Trophoblast cell (in vitro differentiated cells and primary cell): ENCODE results near the gene POLE.

Experiments
- DNase-seq, 2 donors: peaks; one replicate each; pipeline ENCODE4 v3.0.0-alpha.2; 2016
- H2AFZ ChIP-seq: 2 replicates; pipeline ENCODE4 v1.6.1; 2013; ENCODE audit warnings: low read length, moderate library complexity, mild to moderate bottlenecking; ENCODE audit not compliant: insufficient read depth, poor library complexity
- H2AK5ac ChIP-seq: 2 replicates; pipeline ENCODE4 v1.6.1; 2013; ENCODE audit warnings: mild to moderate bottlenecking, low read length
- H2BK120ac ChIP-seq: 2 replicates; pipeline ENCODE4 v1.6.1; 2013; ENCODE audit warnings: low read length, mild to moderate bottlenecking, moderate library complexity; ENCODE audit not compliant: insufficient read depth, poor library complexity
- H2BK12ac ChIP-seq: 2 replicates; pipeline ENCODE4 v1.6.1; 2013; ENCODE audit warnings: mild to moderate bottlenecking, low read length, moderate library complexity
- H2BK5ac ChIP-seq: 2 replicates; pipeline ENCODE4 v1.6.1; 2013; ENCODE audit warnings: low read length, low read depth, moderate library complexity, mild to moderate bottlenecking; ENCODE audit not compliant: poor library complexity
- H3K14ac ChIP-seq: 2 replicates; pipeline ENCODE4 v1.6.1; 2013; ENCODE audit warnings: mild to moderate bottlenecking, low read length
- H3K18ac ChIP-seq: 2 replicates; pipeline ENCODE4 v1.6.1; 2013; ENCODE audit warnings: mild to moderate bottlenecking, low read length
- H3K23ac ChIP-seq: 2 replicates; pipeline ENCODE4 v1.6.1; 2013; ENCODE audit warnings: low read length
- H3K27ac ChIP-seq: 2 replicates; pipeline ENCODE4 v1.5.1; 2013; ENCODE audit warnings: low read depth, mild to moderate bottlenecking, inconsistent platforms, low read length, moderate library complexity
- H3K27me3 ChIP-seq: 2 replicates; pipeline ENCODE4 v1.6.1; 2013; ENCODE audit warnings: inconsistent platforms, mild to moderate bottlenecking, low read length, moderate library complexity; ENCODE audit not compliant: insufficient read depth
- H3K36me3 ChIP-seq, 2 experiments: 1 replicate in 1 of 2; 2 replicates in 1 of 2; pipeline ENCODE4 v1.6.1; 2013; ENCODE audit warnings: low read length in 2 of 2, mild to moderate bottlenecking in 2 of 2, moderate library complexity in 1 of 2; ENCODE audit not compliant: insufficient read depth in 2 of 2, control insufficient read depth in 1 of 2
- H3K4ac ChIP-seq: 2 replicates; pipeline ENCODE4 v1.6.1; 2013; ENCODE audit warnings: low read depth, mild to moderate bottlenecking, low read length, moderate library complexity
- H3K4me1 ChIP-seq, 2 experiments: 1 replicate in 1 of 2; 2 replicates in 1 of 2; pipeline ENCODE4 v1.6.1; 2013; ENCODE audit warnings: low read length in 2 of 2, mild to moderate bottlenecking in 2 of 2, moderate library complexity in 1 of 2; ENCODE audit not compliant: insufficient read depth in 2 of 2, control insufficient read depth in 1 of 2
- H3K4me2 ChIP-seq: 2 replicates; pipeline ENCODE4 v1.6.1; 2013; ENCODE audit warnings: inconsistent platforms, mild to moderate bottlenecking, low read length, moderate library complexity
- H3K4me3 ChIP-seq: 2 replicates; pipeline ENCODE4 v1.5.1; 2013; ENCODE audit warnings: mild to moderate bottlenecking, low read depth, low read length, inconsistent platforms
- H3K79me1 ChIP-seq: one replicate; pipeline ENCODE4 v1.6.1; 2013; ENCODE audit warnings: low read length
- H3K79me2 ChIP-seq: 2 replicates; pipeline ENCODE4 v1.6.1; 2013; ENCODE audit warnings: low read length, mild to moderate bottlenecking; ENCODE audit not compliant: control insufficient read depth, insufficient read depth, poor library complexity
- H3K9ac ChIP-seq: 2 replicates; pipeline ENCODE4 v1.6.1; 2013; ENCODE audit warnings: mild to moderate bottlenecking, low read length
- H3K9me3 ChIP-seq: 2 replicates; pipeline ENCODE4 v1.6.1; 2013; ENCODE audit warnings: low read depth, mild to moderate bottlenecking, control low read depth, inconsistent platforms, low read length; ENCODE audit not compliant: insufficient read depth
- H4K12ac ChIP-seq: 2 replicates; pipeline ENCODE4 v1.6.1; 2013; ENCODE audit warnings: low read depth, mild to moderate bottlenecking, low read length, moderate library complexity
- H4K8ac ChIP-seq: 2 replicates; pipeline ENCODE4 v1.6.1; 2013; ENCODE audit warnings: low read depth, mild to moderate bottlenecking, low read length, moderate library complexity
- H4K91ac ChIP-seq: one replicate; pipeline ENCODE4 v1.6.1; 2013; ENCODE audit warnings: low read depth, mild to moderate bottlenecking, low read length, moderate library complexity
- WGBS: extraction: QIAGEN DNeasy Blood & Tissue Kit; methylation state at CpG from one replicate; pipeline ENCODE4 v1.1.7; 2013; ENCODE audit warnings: missing lambda C conversion rate; ENCODE audit not compliant: insufficient read length, insufficient coverage; ENCODE audit errors: extremely low coverage; 5-methylcytosine and 5-hydroxymethylcytosine counted together

The POLE gene

DNA sequence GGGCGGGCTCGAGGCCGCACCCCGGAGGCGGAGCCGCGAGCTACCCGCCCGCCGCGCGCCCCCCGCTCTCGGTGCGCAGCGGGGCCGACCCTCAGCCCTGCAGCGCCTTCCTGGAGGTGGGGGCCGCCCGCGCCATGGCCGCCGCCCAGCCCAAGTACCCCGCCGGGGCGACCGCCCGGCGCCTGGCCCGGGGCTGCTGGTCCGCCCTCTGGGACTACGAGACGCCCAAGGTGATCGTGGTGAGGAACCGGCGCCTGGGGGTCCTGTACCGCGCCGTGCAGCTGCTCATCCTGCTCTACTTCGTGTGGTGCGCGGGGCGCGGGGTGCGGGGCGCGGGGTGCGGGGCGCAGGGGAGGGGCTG is 68.5 kb downstream of the POLE start, which contains the start of gene P2RX2:
Gene P2RX2 (plus strand): TSS at position 94 of the 361 bp plus-strand sequence. CDS start 41 bp downstream, at position 135.
- Histone ChIP-seq H2BK5ac (no peak within 1 kb of the TSS), H3K79me1 (no peaks in the 10 kb centered on the region), H4K91ac (no peak within 1 kb of the TSS), H2BK12ac (no peak within 1 kb of the TSS), H3K4me2 (peak within 1 kb of the TSS; percentile 27), H2BK120ac (no peak within 1 kb of the TSS), H3K79me2 (no peaks in the 10 kb centered on the region), H3K23ac (no peak within 1 kb of the TSS), H3K14ac (no peak within 1 kb of the TSS), H2AFZ (no peak within 1 kb of the TSS), H3K9me3 (peaks cover 18% of the 10 kb centered on the region), H3K18ac (no peak within 1 kb of the TSS), H3K27ac (no peak within 1 kb of the TSS), H3K4me3 (no peak within 1 kb of the TSS), H3K4me1 (peaks cover 15 to 17% of the 10 kb centered on the region in 2 experiments), H4K12ac (no peak within 1 kb of the TSS), H3K36me3 (peaks cover 3 to 4% of the 10 kb centered on the region in 2 experiments), H3K4ac (no peak within 1 kb of the TSS), H3K27me3 (peaks cover 30% of the 10 kb centered on the region), H4K8ac (no peak within 1 kb of the TSS), H3K9ac (no peak within 1 kb of the TSS), H2AK5ac (no peak within 1 kb of the TSS)
- no CpG with 5 or more reads among the region's 49 CpGs for WGBS
- no peak for DNase-seq

DNA sequence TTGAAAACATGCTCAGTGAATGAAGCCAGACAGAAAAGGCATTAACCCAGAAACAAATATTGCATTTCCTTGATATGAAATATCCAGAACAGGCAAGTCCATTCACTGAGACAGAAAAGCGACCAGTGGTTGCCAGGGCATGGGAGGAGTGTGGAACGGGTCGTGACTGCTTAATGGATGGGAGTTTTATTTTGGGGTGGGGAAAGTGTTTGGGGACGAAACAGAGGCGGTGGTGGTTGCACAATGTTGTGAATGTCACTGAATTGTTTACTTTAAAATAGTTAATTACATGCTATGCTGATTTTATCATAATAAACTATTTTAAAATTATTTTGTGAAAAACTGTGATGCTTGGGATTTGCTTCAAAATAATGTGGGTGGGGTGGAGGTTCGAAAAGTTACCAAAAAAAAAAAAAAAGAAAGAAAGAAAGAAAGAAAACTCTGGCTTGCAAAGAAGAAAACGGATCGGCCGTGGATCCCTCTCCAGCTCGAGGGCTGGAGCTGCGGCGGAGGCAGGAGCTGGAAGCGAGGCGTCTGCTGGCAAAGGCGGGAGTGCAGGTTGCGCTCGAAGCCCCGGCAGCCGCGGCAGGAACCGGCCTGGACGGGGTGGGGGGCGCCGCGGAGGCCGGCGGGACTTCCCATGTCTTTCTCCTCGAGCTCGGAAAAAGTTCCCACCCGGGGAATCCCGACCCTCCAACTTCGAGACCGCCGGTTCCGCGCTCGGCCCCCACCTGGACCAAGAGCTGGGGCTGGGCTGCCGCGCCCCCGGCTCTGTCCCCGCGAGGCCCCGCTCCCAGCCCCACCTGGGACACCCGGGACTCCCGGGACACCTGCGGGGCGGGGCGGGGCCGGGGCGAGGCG is 69.1 kb downstream of the POLE start:
- Histone ChIP-seq H2BK12ac (no peak overlapping the region), H2BK5ac (no peak overlapping the region), H3K9me3 (peaks cover 18% of the 10 kb centered on the region), H3K4me2 (no peak overlapping the region), H3K14ac (no peak overlapping the region), H3K9ac (no peak overlapping the region), H3K27me3 (peaks cover 30% of the 10 kb centered on the region), H3K4me3 (no peak overlapping the region), H3K79me1 (no peaks in the 10 kb centered on the region), H4K12ac (no peak overlapping the region), H4K8ac (no peak overlapping the region), H3K27ac (no peak overlapping the region), H3K4ac (no peak overlapping the region), H3K23ac (no peak overlapping the region), H2BK120ac (no peak overlapping the region), H3K79me2 (no peaks in the 10 kb centered on the region), H2AK5ac (no peak overlapping the region), H3K36me3 (no peaks in the 10 kb centered on the region), H2AFZ (no peak overlapping the region), H4K91ac (no peak overlapping the region), H3K18ac (no peak overlapping the region), H3K4me1 (peaks cover 9 to 11% of the 10 kb centered on the region in 2 experiments)
- 100% methylated on average over 3 of the region's 51 CpGs for WGBS
- DNase-seq: no peak

DNA sequence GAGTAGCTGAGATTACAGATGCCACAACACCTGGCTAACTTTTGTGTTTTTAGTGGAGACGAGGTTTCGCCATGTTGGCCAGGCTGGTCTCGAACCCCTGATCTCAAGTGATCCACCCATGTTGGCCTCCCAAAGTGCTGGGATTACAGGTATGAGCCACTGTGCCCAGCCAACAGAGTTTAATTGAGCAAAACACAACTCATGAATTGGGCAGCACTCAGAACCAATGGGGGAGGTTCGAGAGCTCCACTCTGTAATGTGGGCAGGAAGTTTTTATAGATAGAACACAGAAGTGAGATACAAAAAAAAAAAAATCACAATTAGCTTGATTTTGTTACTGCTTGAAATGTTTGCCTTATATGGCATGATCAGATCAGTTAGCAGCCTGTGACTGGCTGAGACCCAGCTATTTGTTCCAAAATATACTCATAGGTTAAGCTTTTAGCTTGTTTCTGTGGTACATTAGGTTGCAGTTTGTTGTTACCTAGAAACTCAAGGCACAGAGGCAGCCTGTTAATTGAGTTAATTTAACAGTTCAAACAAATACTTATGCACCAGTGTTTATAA is 69.9 kb downstream of the POLE start:
- Histone ChIP-seq H3K27ac (no peak overlapping the region), H3K9me3 (peaks cover 18% of the 10 kb centered on the region), H3K23ac (no peak overlapping the region), H4K8ac (no peak overlapping the region), H2AFZ (no peak overlapping the region), H3K14ac (no peak overlapping the region), H3K36me3 (no peaks in the 10 kb centered on the region), H4K91ac (no peak overlapping the region), H3K4me3 (no peak overlapping the region), H3K79me2 (no peaks in the 10 kb centered on the region), H2BK5ac (no peak overlapping the region), H3K79me1 (no peaks in the 10 kb centered on the region), H2BK12ac (no peak overlapping the region), H3K27me3 (peaks cover 30% of the 10 kb centered on the region), H4K12ac (no peak overlapping the region), H3K9ac (no peak overlapping the region), H3K18ac (no peak overlapping the region), H3K4ac (no peak overlapping the region), H2BK120ac (no peak overlapping the region), H3K4me2 (no peak overlapping the region), H2AK5ac (no peak overlapping the region), H3K4me1 (peaks cover under 1 to 3% of the 10 kb centered on the region in 2 experiments)
- no CpG with 5 or more reads among the region's 4 CpGs for WGBS
- DNase-seq: no peak

DNA sequence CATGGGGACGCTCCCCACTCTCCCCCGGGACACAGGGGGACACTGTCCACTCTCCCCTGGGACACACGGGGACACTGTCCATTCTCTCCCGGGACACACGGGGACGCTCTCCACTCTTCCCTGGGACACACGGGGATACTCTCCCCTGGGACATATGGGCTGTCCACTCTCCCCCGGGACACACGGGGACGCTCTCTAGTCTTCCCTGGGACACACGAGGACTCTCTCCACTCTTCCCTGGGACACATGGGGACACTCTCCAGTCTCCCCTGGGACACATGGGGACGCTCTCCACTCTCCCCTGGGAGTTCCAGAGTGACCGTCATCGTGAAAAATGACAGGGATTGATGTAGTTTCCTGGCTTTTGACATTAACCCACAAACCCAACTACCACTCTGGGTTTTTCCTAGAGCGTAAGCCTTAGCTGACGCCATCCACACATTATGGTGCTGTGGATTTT is 71.5 kb downstream of the POLE start:
- Histone ChIP-seq H4K12ac (no peak overlapping the region), H3K4ac (no peak overlapping the region), H3K23ac (no peak overlapping the region), H2BK12ac (no peak overlapping the region), H3K4me1 (peaks cover 0 to 2% of the 10 kb centered on the region in 2 experiments), H4K8ac (no peak overlapping the region), H3K27ac (no peak overlapping the region), H2BK120ac (no peak overlapping the region), H3K9ac (no peak overlapping the region), H3K9me3 (peaks cover 32% of the 10 kb centered on the region), H3K14ac (no peak overlapping the region), H3K79me1 (no peaks in the 10 kb centered on the region), H3K27me3 (peaks cover 30% of the 10 kb centered on the region), H2BK5ac (no peak overlapping the region), H3K4me3 (no peak overlapping the region), H3K18ac (no peak overlapping the region), H3K4me2 (no peak overlapping the region), H4K91ac (no peak overlapping the region), H3K36me3 (no peaks in the 10 kb centered on the region), H3K79me2 (no peaks in the 10 kb centered on the region), H2AK5ac (no peak overlapping the region), H2AFZ (no peak overlapping the region)
- DNase-seq: no peak
- no CpG with 5 or more reads among the region's 16 CpGs for WGBS
